Caco-2 (cell line): ENCODE measurements around the gene CAMK2D. TPM values are rescaled to one million over a fixed set of nuclear protein-coding genes. Genes with fewer than 3 reads are reported as not detected.

Source experiments
- BruUV-seq: library from RNA; stranded (reverse); fragments of 400-500 nt; replicated peaks from 2 replicates; lab custom pipeline; 2021; lab: Mats Ljungman, UMichigan
- CTCF ChIA-PET: fragments of 300-600 bp; sonication (Branson Sonifier 250); formaldehyde crosslinking; loops from one replicate; lab custom pipeline; 2022; ENCODE audit warnings: antibody characterized with exemption; lab: Charles Lee
- POLR2A ChIA-PET: fragments of 300-600 bp; sonication (Branson Sonifier 250); formaldehyde crosslinking; loops from one replicate; lab custom pipeline; 2022; ENCODE audit warnings: antibody characterized with exemption; lab: Charles Lee
- DNase-seq, 2 experiments: peaks; one replicate each; pipeline versions ENCODE4 v3.0.0 to v3.0.0-alpha.2; 2020 to 2022
- H3K27me3 ChIP-seq: replicated peaks from 2 replicates; pipeline ENCODE4 v1.6.0; 2011; ENCODE audit warnings: low read length; ENCODE audit not compliant: control insufficient read depth, insufficient read depth
- H3K36me3 ChIP-seq: 2 replicates; pipeline ENCODE4 v1.5.1; 2011; ENCODE audit warnings: low read length; ENCODE audit not compliant: control insufficient read depth, insufficient read depth
- H3K4me1 ChIP-seq: fragments of 250-450 bp; sonication (Bioruptor Pico); 2 replicates; pipeline ENCODE4 v1.5.1; 2020; ENCODE audit warnings: mild to moderate bottlenecking
- H3K4me3 ChIP-seq: 2 replicates; pipeline ENCODE4 v1.5.1; 2011; ENCODE audit warnings: low read depth, mild to moderate bottlenecking, control low read depth, low read length
- H3K9me3 ChIP-seq: fragments of 250-450 bp; sonication (Bioruptor Pico); 2 replicates; pipeline ENCODE4 v1.5.1; 2020; ENCODE audit warnings: mild to moderate bottlenecking, moderate library complexity
- H3K27ac Mint-ChIP-seq: one replicate; pipeline ENCODE4 v1.8.0; 2022; ENCODE audit warnings: mixed read lengths; ENCODE audit not compliant: unreplicated experiment
- H3K27me3 Mint-ChIP-seq: one replicate; pipeline ENCODE4 v1.8.0; 2022; ENCODE audit warnings: mixed read lengths; ENCODE audit not compliant: insufficient read depth, unreplicated experiment
- H3K36me3 Mint-ChIP-seq: one replicate; pipeline ENCODE4 v1.8.0; 2022; ENCODE audit warnings: mild to moderate bottlenecking, mixed read lengths; ENCODE audit not compliant: insufficient read depth, unreplicated experiment
- H3K4me1 Mint-ChIP-seq: one replicate; pipeline ENCODE4 v1.8.0; 2022; ENCODE audit warnings: low read depth, mixed read lengths; ENCODE audit not compliant: unreplicated experiment
- H3K4me3 Mint-ChIP-seq: one replicate; pipeline ENCODE4 v1.8.0; 2022; ENCODE audit warnings: mild to moderate bottlenecking, moderate library complexity, mixed read lengths; ENCODE audit not compliant: unreplicated experiment
- H3K9me3 Mint-ChIP-seq: one replicate; pipeline ENCODE4 v1.8.0; 2022; ENCODE audit warnings: mixed read lengths; ENCODE audit not compliant: unreplicated experiment
- CTCF ChIP-seq, 2 experiments: fragments of 200-600 bp in 1 of 2; IDR thresholded peaks; 1 replicate in 1 of 2; 2 replicates in 1 of 2; pipeline versions ENCODE4 v1.5.1 to v1.8.0; 2011 to 2022; ENCODE audit warnings: antibody characterized with exemption in 1 of 2, control low read depth in 1 of 2, inconsistent platforms in 1 of 2, low read depth in 1 of 2, low read length in 1 of 2, mild to moderate bottlenecking in 1 of 2, moderate library complexity in 1 of 2; ENCODE audit not compliant: insufficient read depth in 1 of 2, severe bottlenecking in 1 of 2, unreplicated experiment in 1 of 2
- intact Hi-C: fragments of 100-400 bp; cut with micrococcal nuclease; formaldehyde crosslinking; loops from one replicate; pipeline ENCODE4 v1.10.0; 2022; ENCODE audit not compliant: unreplicated experiment
- total RNA-seq: library from RNA; stranded (reverse); gene quantifications from 2 replicates; pipeline ENCODE4 v1.2.3, GENCODE V29; 2022

The CAMK2D gene
- total RNA-seq, 1 experiment from 2014 or later: 65.6 TPM

GRCh38 chr4:113462286-113462685 is 299.3 kb downstream of the CAMK2D start:
- Histone ChIP-seq H3K4me1 (no peaks in the 10 kb centered on the region), H3K27me3 (no peaks in the 10 kb centered on the region), H3K9me3 (no peaks in the 10 kb centered on the region), H3K36me3 (peaks cover 2% of the 10 kb centered on the region), H3K4me3 (no peak overlapping the region)
- no peaks in the 10 kb centered on the region for H3K9me3 Mint-ChIP-seq
- ChIA-PET CTCF (no interaction called here), POLR2A (no interaction called here)
- peaks cover 20% of the 10 kb centered on the region for H3K36me3 Mint-ChIP-seq
- H3K27ac Mint-ChIP-seq: no peak overlapping the region
- intact Hi-C loops: no loop called here
- DNase-seq: no peak
- TF ChIP-seq CTCF (IDR thresholded peaks at IDR 0.05; ENCODE audit: insufficient read depth in 1 of 2, low read depth in 1 of 2, low read length in 1 of 2, severe bottlenecking in 1 of 2, unreplicated experiment in 1 of 2): no peak
- no TSS peak for BruUV-seq
- no peak overlapping the region for H3K4me3 Mint-ChIP-seq
- H3K27me3 Mint-ChIP-seq: no peaks in the 10 kb centered on the region
- no peaks in the 10 kb centered on the region for H3K4me1 Mint-ChIP-seq

DNA sequence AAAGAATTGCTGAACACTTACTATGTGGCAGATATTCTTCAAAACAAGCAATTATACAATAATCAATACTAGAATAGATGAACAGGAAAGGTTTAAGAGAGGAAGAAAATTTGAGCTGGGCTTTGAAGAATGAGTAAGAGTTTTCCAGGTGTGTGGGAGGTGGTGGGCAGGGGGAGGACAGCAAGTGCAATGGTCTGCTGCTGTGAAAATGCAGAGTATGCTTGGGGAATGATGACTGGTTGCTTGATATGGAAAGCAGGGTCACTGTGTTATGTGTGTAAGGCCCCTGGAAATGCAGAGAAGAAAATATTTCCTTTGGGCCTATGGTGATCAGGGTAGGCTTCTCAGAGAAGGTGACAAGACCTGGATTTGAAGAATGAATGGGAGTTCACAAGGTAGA is 300.3 kb downstream of the CAMK2D start:
- Mint-ChIP-seq H3K36me3 (peaks cover 28% of the 10 kb centered on the region), H3K27ac (no peak overlapping the region), H3K27me3 (no peaks in the 10 kb centered on the region), H3K4me1 (no peaks in the 10 kb centered on the region), H3K9me3 (no peaks in the 10 kb centered on the region), H3K4me3 (no peak overlapping the region)
- no peak for TF ChIP-seq CTCF (IDR thresholded peaks at IDR 0.05; ENCODE audit: insufficient read depth in 1 of 2, low read depth in 1 of 2, low read length in 1 of 2, severe bottlenecking in 1 of 2, unreplicated experiment in 1 of 2)
- Histone ChIP-seq H3K36me3 (peaks cover 2% of the 10 kb centered on the region), H3K9me3 (no peaks in the 10 kb centered on the region), H3K4me3 (no peak overlapping the region), H3K4me1 (no peaks in the 10 kb centered on the region), H3K27me3 (no peaks in the 10 kb centered on the region)
- BruUV-seq: no TSS peak
- DNase-seq: no peak
- POLR2A ChIA-PET: no interaction called here
- intact Hi-C loops: no loop called here
- CTCF ChIA-PET: no interaction called here

GRCh38 chr4:113457886-113458285 is 303.7 kb downstream of the CAMK2D start:
- peaks cover 2% of the 10 kb centered on the region for H3K36me3 ChIP-seq
- Mint-ChIP-seq H3K4me1 (no peaks in the 10 kb centered on the region), H3K36me3 (peaks cover 23% of the 10 kb centered on the region), H3K4me3 (no peak overlapping the region), H3K27ac (no peak overlapping the region), H3K27me3 (no peaks in the 10 kb centered on the region), H3K9me3 (no peaks in the 10 kb centered on the region)
- CTCF ChIA-PET: no interaction called here
- no peaks in the 10 kb centered on the region for H3K9me3 ChIP-seq
- 0 out of 2 replicates have a peak, but pooled peaks cover 9% of the 10 kb centered on the region for H3K4me1 ChIP-seq
- no peaks in the 10 kb centered on the region for H3K27me3 ChIP-seq
- H3K4me3 ChIP-seq: no peak overlapping the region
- intact Hi-C loops: no loop called here
- TF ChIP-seq CTCF (IDR thresholded peaks at IDR 0.05; ENCODE audit: insufficient read depth in 1 of 2, low read depth in 1 of 2, low read length in 1 of 2, severe bottlenecking in 1 of 2, unreplicated experiment in 1 of 2): no peak
- no peak for DNase-seq
- no TSS peak for BruUV-seq
- POLR2A ChIA-PET: no interaction called here
